GM12892 (cell line): ENCODE results near the gene TFAP2D.

Experiments used
- POLR2A ChIP-seq: IDR thresholded peaks from 2 replicates; pipeline ENCODE4 v1.6.1; 2011; ENCODE audit warnings: low read depth, low read length, control low read depth
- POLR2AphosphoS5 ChIP-seq: IDR thresholded peaks from 2 replicates; pipeline ENCODE4 v1.6.1; 2011; ENCODE audit warnings: low read depth, low read length, control low read depth
- TAF1 ChIP-seq: IDR thresholded peaks from 2 replicates; pipeline ENCODE4 v1.6.1; 2011; ENCODE audit warnings: low read depth, mild to moderate bottlenecking, control low read depth, low read length, borderline replicate concordance

DNA sequence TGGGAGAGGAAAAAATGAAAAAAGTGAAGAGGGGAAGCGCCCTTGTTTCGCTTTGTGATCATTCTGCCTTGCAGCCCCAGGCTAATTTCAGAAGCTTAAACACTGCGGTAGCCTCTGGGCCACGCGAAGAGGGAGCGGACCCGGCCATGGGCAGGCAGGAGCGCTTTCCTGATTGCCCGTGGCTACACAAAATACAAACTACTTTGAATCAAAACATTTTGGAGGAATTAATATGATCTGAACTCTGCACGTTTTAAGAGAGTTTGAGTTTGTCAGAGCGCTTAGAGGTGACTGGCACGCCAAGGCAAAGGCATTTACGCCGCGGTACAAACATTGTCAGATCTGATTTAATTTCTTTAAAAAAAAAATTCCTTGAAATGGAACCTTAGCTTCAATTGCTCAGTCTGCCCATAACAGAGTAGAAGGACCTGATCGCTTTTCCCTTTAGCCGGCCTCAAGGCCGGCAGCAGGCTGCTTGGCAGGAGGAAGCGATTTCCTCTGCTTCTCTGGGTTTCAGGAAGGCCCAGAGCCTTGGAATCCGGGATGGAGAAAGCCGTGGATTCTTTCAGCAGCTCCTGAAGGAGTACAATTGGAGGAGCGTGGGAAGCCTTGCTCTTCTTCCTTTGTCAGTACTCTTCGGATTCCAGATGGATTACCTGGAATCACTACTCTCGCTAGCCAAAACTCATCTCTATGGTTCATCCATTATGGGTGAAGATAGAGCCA is 9.7 kb downstream of the TFAP2D start:
- TF ChIP-seq POLR2A (no peak), POLR2AphosphoS5 (no peak), TAF1 (no peak)
